ENCODE measurements around the gene OSM.

OSM gene

DNA sequence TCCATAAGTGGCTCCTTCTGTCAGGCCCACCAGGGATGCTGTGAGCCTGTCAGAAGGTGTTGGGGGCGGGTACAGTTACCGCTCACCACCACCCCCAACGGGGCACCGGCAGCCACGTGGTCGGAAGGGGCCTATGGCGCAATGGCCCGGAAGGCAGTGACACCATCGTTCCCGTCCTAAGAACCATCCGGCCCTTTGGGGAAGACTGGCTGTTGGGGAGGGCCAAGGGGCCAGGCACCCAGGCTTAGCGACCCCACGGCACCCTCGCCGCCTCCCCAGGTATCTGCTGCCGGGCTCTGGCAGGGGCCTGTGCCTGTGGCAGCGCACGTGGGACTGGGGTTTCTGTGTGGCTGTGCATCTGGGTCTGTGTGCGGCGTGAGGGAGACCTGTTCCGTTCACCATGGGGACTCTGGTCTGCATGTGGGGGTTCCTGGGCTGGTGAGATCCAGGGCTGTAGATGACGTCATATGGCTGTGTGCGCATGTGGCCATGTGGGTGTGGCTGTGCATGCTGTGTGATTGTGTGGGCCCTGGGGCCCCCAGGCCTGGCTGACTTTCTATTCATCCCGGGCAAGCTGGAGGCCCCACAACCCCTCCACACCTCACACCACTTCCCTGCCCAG lies 717 bp downstream of the OSM start:
- Mint-ChIP-seq H3K4me3 (no peak overlapping the region), H3K9me3 (no peaks in the 10 kb centered on the region), H3K27ac (no peak overlapping the region), H3K4me1 (no peaks in the 10 kb centered on the region), H3K27me3 (ENCODE audit: low read depth) (peaks cover 10% of the 10 kb centered on the region), H3K36me3 (ENCODE audit: low read depth) (no peaks in the 10 kb centered on the region)
- no peak for TF ChIP-seq CTCF (IDR thresholded peaks at IDR 0.05; ENCODE audit: unreplicated experiment in 3 of 3)

DNA sequence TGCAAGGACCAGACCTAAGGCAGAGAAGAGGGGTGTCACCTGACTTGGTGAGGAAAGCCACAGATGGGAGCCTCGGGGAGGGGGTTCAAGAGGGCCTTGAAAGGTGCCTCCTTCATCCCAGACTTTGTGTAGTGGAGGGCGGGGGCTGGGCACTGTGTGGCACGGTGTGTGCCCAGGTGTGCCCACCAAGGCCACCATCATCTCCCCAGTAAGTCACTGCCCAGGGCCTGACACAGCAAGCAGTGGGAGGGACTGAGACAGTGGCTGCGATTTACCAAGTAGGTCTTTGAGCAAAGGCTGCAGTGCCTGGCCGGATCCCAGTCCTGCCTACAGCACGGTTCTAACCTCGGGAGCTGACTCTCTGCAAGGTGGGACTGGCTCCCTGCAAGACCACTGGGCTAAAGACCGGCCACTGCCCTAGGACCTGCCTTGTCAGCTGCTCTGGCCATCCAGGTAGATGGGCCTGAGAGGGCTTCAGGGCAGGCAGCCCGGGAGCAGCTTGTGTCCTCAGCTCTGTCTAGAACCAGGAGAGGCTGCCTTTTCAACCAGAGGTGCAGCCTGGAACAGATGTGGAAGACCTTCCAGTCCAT lies 1.4 kb downstream of the OSM start:
- Mint-ChIP-seq H3K27ac (no peak overlapping the region), H3K9me3 (no peaks in the 10 kb centered on the region), H3K4me1 (no peaks in the 10 kb centered on the region), H3K27me3 (ENCODE audit: low read depth) (peaks cover 10% of the 10 kb centered on the region), H3K36me3 (ENCODE audit: low read depth) (no peaks in the 10 kb centered on the region), H3K4me3 (no peak overlapping the region)
- no peak for TF ChIP-seq CTCF (IDR thresholded peaks at IDR 0.05; ENCODE audit: unreplicated experiment in 3 of 3)

- no peaks in the 10 kb centered on the region for H3K36me3 Mint-ChIP-seq (ENCODE audit: low read depth)
- H3K4me1 Mint-ChIP-seq, result no peaks in the 10 kb centered on the region
- H3K9me3 Mint-ChIP-seq, result no peaks in the 10 kb centered on the region
- H3K4me3 Mint-ChIP-seq, result no peak overlapping the region
- no peak overlapping the region for H3K27ac Mint-ChIP-seq
- TF ChIP-seq CTCF (IDR thresholded peaks at IDR 0.05; ENCODE audit: unreplicated experiment in 3 of 3), result no peak
- peaks cover 11% of the 10 kb centered on the region for H3K27me3 Mint-ChIP-seq (ENCODE audit: low read depth)
These were observed 2.8 kb downstream of the OSM start for GRCh38 chr22:30263883-30264282.

DNA sequence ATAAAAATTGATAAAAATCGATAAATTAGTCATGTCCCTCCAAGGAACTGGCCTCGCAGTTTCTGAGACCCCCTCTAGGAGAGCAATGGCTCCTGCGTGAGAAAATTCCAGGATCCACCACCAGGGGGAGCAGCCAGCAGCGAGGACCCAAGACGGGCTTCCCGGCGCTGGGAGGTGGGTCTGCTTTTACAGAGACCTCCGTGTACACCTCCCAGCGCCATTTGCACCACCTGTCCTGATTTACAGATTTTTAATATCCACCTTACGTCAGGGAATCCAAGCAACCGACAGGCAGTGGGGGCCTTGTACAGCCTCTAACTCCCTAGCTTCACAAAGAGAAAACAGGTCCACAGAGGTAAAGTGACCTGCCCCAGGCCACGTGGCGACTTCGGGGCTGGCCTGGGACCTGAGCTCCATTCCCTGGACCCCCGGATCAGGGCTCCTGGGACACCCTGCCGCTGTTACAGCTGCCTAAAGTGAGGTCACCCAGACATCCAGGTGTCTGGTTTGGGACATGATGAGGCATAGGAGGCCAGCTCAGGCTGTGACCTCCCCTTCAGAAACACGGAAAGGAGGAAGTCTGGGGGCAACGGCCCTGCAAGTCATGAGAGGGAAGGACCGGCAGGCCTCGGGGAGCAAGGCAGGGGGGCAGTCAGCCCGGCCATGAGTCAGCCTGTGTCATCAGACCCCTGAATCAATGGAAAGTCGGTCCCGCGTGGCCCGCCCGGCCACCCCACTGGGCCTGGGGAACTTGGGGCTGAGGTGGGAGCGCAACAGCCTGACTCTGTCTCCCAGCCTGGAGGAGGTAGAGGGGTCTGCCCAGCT lies 3.5 kb downstream of the OSM start:
- Mint-ChIP-seq H3K4me1 (no peaks in the 10 kb centered on the region), H3K27ac (peak overlapping the region in 1 of 3 experiments; percentile 67), H3K4me3 (no peak overlapping the region), H3K27me3 (ENCODE audit: low read depth) (peaks cover 12% of the 10 kb centered on the region), H3K9me3 (no peaks in the 10 kb centered on the region), H3K36me3 (ENCODE audit: low read depth) (no peaks in the 10 kb centered on the region)
- TF ChIP-seq CTCF (IDR thresholded peaks at IDR 0.05; ENCODE audit: unreplicated experiment in 3 of 3), result peak; percentile 98 to 100 (median 98)

- TF ChIP-seq CTCF (IDR thresholded peaks at IDR 0.05; ENCODE audit: unreplicated experiment in 3 of 3), result no peak
- Mint-ChIP-seq H3K36me3 (ENCODE audit: low read depth) (no peaks in the 10 kb centered on the region), H3K9me3 (no peaks in the 10 kb centered on the region), H3K4me1 (peaks cover under 1% of the 10 kb centered on the region), H3K4me3 (no peak overlapping the region), H3K27ac (no peak overlapping the region), H3K27me3 (ENCODE audit: low read depth) (peaks cover 12% of the 10 kb centered on the region)
These were observed 4.5 kb downstream of the OSM start for GRCh38 chr22:30262112-30262511.
